GDM1 (cell line): ENCODE results near the gene PDE4D.

Experiments used
- DNase-seq: peaks from one replicate; lab custom pipeline; 2025; lab: John Stamatoyannopoulos, UW

The PDE4D gene

GRCh38 chr5:59256331-59256730 is 637.2 kb downstream of the PDE4D start:
- no peak for DNase-seq

- no peak for DNase-seq
These were observed 639.4 kb downstream of the PDE4D start for GRCh38 chr5:59254055-59254687.

- no peak for DNase-seq
These were observed 639.9 kb downstream of the PDE4D start for GRCh38 chr5:59253625-59254024.

DNA sequence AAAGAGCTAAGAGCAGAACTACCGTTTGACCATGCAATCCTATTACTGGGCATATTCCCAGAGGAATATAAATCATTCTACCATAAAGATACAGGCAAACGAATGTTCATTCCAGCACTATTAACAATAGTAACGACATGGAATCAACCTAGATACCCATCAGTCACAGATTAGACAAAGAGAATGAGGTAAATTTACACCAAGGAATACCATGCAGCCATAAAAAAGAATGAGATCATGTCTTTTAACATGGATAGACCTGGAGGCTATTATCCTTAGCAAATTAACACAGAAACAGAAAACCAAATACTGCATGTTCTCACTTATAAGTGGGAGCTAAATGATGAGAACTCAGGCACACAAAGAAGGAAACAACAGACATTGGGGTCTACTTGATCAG is 641.9 kb downstream of the PDE4D start:
- DNase-seq = no peak

- no peak for DNase-seq
These were observed 643.8 kb downstream of the PDE4D start for GRCh38 chr5:59249726-59250125.

DNA sequence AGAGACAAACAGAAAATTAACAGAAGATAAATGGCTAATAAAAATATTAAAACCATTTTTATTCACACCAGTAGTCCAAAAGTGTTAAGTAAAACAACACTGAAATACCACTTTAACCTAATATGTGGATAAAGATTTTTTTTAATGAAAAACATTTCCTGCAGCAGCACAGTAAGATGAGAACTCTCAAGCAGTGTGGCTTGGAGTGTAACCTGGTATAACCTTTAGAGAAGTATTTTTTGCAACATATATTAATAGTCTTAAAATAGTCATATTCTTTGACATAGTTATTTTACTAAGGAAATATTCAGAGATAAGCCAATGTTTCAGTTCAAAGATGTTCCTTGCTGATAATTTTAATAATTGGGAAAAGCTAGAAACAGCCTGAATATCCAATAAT is 644.4 kb downstream of the PDE4D start:
- no peak for DNase-seq

- no peak for DNase-seq
These were observed 646.6 kb downstream of the PDE4D start for GRCh38 chr5:59246882-59247281.

DNA sequence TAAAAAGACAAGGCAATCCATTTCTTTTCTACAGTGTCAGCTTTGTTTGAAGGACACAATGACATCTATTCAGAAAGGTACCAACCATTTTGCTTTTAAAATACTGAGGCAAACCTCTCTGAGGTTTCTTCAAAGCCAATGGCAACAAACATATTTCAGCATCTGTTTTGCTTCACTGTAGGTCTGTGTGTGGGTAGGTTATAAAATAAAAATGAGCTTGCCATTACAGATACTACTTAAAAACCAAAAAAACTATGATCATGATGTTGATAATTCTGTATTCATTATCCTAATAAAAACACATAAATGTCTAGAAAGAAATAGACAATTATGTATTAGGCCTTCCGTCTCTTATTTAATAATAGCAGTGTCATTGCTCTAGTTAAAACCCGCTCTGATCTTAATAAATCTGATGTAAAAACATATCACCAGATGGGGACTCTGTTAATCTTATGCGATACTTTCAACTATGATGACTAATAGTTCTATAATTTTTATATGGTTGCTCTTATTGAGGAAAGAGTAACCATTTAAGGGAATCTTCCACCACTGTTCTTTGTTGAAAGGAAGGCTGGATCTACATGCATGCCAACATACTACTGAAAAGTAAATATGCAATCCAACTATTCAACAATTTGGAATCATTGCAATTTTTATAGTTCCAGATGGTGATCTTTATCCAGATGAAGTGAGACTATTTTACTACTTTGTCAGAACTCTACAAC is 647.2 kb downstream of the PDE4D start:
- no peak for DNase-seq

DNA sequence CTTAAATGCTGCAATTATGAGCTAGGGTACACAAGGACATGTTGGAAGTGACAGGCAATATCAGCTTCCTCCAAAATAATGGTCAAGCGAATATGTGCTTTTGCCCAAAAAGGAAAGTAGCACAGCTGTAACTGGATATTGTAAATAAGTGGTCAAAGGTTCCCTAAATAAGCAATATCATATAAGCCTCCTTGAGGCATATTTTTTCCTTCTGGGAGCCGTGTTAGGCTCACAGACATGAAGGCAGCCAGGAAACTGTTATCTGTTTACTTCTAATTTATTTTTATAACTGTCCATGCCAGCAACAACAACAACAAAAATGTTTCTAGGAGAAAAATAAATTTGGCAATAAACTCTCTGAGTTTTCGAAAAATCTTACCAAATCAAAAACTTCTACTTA is 648.3 kb downstream of the PDE4D start:
- DNase-seq = no peak

DNA sequence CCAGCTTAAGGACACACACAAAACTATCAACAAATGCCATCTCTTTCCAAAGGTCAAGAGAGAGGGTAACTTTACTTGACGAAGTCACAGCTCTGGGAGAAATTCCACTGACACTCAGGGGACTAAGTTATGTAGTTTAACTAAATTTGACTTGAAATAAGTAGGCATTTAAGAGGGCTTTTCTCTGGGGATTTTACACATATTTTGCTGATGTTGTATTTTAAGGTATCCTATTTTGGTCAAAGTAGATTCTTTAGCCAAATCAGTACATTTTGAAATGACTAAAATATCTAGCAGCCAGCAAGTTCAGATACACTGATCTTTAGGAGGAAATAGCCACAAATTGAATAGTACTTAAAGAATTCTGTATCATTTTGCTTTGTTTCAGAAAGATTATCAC is 652.0 kb downstream of the PDE4D start:
- no peak for DNase-seq

GRCh38 chr5:59241119-59241518 is 652.4 kb downstream of the PDE4D start:
- no peak for DNase-seq

DNA sequence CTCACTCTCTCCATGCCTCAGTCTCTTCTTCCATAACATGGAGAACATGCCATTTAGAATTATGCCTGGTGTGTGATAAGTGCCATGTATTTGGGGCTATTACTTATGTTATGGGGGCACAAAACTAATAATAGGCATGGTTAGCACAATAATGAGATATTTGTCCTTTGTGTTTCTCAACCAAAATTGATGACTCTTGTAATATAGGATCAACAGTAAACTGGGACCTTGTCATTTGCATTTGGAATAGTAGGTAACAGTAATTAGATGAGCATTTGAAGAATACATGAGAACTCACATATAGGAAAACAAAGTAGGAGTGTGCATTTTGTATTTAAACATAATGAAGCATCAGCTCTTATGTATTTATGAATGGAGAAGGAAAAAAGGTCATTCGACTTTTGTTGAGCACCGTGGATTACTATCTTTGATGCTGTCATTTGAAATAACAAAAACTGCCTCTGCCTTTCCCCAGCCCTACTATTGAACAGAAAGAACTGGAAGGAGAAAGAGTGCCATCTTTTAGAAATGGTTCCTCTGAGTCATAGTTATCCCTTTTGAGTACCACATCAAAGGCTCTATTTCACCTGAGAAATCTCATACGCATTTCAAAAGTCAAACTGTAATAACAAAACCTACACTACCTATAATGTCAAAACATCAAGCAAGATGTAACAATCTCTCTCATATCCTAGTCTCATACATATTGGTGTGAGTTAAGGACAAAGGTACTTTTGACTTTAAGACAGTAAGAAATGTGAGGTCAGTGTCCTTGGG is 655.2 kb downstream of the PDE4D start:
- no peak for DNase-seq

DNA sequence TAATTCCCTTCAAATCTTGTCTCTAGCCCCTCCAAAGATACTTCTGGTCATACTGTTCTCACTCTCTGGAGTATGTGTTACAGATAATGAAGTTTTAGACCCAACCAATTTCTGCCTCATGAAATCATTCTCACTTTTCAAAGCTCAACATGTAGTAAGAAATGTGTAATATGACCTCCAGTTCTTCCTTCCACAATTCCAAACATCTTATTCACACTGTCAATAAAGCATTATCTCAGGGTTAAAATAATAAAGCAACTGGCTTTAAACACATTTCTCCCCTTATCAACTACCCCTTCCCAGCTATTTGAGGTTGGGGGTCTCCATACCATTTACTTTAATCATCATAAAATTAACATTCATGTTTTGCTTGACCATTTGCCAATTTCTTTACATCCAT is 656.5 kb downstream of the PDE4D start:
- DNase-seq = no peak

DNA sequence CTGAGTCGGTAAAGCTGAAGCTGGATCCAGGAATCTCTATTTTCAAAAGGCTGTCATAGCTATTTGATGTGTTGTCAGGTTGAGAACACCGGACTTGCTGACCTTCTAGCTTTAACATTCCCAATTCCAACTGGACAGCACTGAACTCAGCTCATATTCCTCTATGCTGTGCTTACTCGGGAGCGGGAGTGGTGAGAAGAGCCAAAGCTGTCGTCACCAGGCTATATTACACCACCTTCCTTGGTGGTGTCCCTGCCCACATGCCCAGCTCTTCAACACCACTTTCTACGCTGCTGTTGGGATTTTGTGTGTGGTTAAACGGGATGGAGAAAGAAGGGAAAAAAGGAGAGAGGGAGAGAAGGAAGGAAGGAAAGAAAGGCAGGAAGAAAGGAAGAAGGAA is 657.1 kb downstream of the PDE4D start:
- no peak for DNase-seq

DNA sequence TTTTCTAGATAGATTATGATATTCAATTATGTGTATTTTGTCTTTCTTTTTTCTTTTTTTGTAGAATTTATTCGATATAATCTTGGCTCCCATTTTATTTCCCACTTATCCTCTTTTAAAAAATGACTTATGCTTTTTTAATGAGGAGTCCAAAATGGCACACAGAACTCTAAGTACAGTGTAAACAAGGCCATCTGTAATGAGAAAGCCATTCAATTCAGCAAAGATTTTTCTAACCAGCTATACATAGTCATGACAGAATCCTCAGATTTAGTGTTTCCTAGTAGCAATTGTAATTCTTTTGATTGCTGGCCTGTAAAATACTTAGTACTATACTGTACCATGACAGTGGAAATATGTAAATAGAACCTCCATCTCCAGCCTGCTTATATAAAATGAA is 659.3 kb downstream of the PDE4D start:
- DNase-seq = no peak

GRCh38 chr5:59231221-59231931 is 662.1 kb downstream of the PDE4D start:
- no peak for DNase-seq

GRCh38 chr5:59222687-59223511 is 670.6 kb downstream of the PDE4D start:
- no peak for DNase-seq

- no peak for DNase-seq
These were observed 671.8 kb downstream of the PDE4D start for GRCh38 chr5:59221769-59222168.

DNA sequence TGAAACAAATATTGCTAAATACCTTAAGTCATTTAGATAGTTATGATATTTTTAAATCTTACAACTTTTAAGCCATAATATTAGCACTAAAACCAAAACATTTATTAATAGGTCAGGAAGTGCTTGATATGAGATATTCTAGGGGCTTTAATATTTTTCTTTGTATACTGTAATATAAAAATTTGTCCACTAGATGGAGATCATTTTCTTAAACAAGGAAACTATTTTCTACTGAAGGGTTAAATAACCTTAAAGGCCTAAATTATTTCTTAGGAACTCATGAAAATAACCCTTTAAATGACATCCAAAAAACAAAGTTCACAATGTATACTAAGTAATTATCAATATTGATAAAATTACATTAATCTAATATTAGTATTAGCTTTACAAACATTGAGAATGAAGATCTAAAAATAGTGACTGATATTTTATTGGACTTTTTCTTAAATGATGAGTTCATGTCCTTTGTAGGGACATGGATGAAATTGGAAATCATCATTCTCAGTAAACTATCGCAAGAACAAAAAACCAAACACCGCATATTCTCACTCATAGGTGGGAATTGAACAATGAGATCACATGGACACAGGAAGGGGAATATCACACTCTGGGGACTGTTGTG is 675.0 kb downstream of the PDE4D start:
- DNase-seq = no peak

DNA sequence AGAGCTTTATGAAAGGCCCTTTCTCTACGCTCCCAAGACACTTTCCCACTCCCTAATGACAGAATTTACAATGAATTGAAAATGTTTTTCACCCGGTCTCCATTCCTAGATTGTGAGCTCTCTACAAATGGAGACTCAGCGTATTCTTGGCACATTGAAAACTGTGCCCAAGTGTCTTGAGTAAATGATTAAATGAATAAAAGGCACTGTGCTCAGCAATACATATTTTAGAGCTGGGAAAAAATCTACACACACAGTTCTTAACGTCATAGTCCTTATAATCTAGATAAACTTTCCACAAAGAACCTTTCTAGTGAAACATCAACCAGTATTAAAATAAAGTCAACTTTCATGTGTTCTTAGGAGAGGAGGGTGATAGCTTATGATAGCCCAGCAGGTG is 676.7 kb downstream of the PDE4D start:
- no peak for DNase-seq

- no peak for DNase-seq
These were observed 680.9 kb downstream of the PDE4D start for GRCh38 chr5:59212596-59212995.
